HepG2 (cell line): ENCODE results near the gene GRAP. TPM values are rescaled to one million over a fixed set of nuclear protein-coding genes. Genes with fewer than 3 reads are reported as not detected.

ENCODE experiments used
- ATAC-seq: fragments of 200-7000 bp; cut with Tn5 transposase; 3 replicates; pipeline ENCODE4 v1.9.1; 2020; ENCODE audit warnings: mild to moderate bottlenecking, moderate library complexity
- BruUV-seq: library from RNA; stranded (reverse); fragments of 400-500 nt; replicated peaks from 2 replicates; lab custom pipeline; 2021; lab: Mats Ljungman, UMichigan
- CTCF ChIA-PET: fragments of 300-600 bp; formaldehyde crosslinking; extraction: SDS; loops from one replicate; lab custom pipeline; 2021; ENCODE audit warnings: low total read pairs, inconsistent platforms, low intra/inter-chr PET ratio; lab: Yijun Ruan, JAX
- POLR2A ChIA-PET: fragments of 350-600 bp; sonication (Branson Sonifier 250); formaldehyde crosslinking; loops from one replicate; lab custom pipeline; 2020; ENCODE audit warnings: antibody characterized with exemption, inconsistent platforms; lab: Yijun Ruan, JAX
- DNase-seq: peaks from one replicate; pipeline ENCODE4 v3.0.0-alpha.2; 2015; ENCODE audit warnings: low spot score
- FAIRE-seq: peaks from 3 replicates; lab custom pipeline; 2011; peaks lifted over from hg19 to GRCh38; lab: Jason Lieb, UNC
- H2AFZ ChIP-seq: one replicate; pipeline ENCODE4 v1.6.1; 2011; ENCODE audit warnings: low read length, inconsistent platforms
- H3K27ac ChIP-seq: fragments of 300-600 bp; 3 replicates; pipeline ENCODE4 v1.8.0; 2011; ENCODE audit warnings: mixed run types, mild to moderate bottlenecking, mixed read lengths, low read length, inconsistent platforms; ENCODE audit not compliant: insufficient read depth; ENCODE audit errors: extremely low read length
- H3K27me3 ChIP-seq, 2 experiments: fragments of 200-600 bp in 1 of 2; 2 replicates in 1 of 2; 3 replicates in 1 of 2; pipeline versions ENCODE4 v1.6.0 to v1.8.0; 2011; ENCODE audit warnings: low read length in 2 of 2, mild to moderate bottlenecking in 2 of 2, moderate library complexity in 2 of 2, inconsistent platforms in 1 of 2; ENCODE audit not compliant: insufficient read depth in 2 of 2, control insufficient read depth in 1 of 2
- H3K36me3 ChIP-seq, 2 experiments: fragments of 200-600 bp in 1 of 2; replicated peaks in 1 of 2; 2 replicates in 1 of 2; 3 replicates in 1 of 2; pipeline versions ENCODE4 v1.5.1 to v1.8.0; 2011; ENCODE audit warnings: low read length in 2 of 2, inconsistent platforms in 1 of 2; ENCODE audit not compliant: insufficient read depth in 2 of 2, control insufficient read depth in 1 of 2
- H3K4me1 ChIP-seq: 2 replicates; pipeline ENCODE4 v1.5.1; 2012; ENCODE audit warnings: low read length, inconsistent platforms; ENCODE audit not compliant: insufficient read depth
- H3K4me2 ChIP-seq: 2 replicates; pipeline ENCODE4 v1.6.0; 2011; ENCODE audit warnings: low read depth, low read length, inconsistent platforms
- H3K4me3 ChIP-seq, 3 experiments: fragments of 200-600 bp in 1 of 3; sonication (generic), shearing (Covaris generic) in 1 of 3; replicated peaks in 1 of 3; 2 replicates each; pipeline ENCODE4 v1.5.1; 2011 to 2016; ENCODE audit warnings: low read length in 3 of 3, inconsistent platforms in 2 of 3, low read depth in 2 of 3, mild to moderate bottlenecking in 2 of 3, control low read depth in 1 of 3, mixed read lengths in 1 of 3; ENCODE audit not compliant: insufficient read depth in 1 of 3
- H3K79me2 ChIP-seq: one replicate; pipeline ENCODE4 v1.6.1; 2011; ENCODE audit warnings: low read length, inconsistent platforms; ENCODE audit not compliant: insufficient read depth
- H3K9ac ChIP-seq: 2 replicates; pipeline ENCODE4 v1.6.0; 2011; ENCODE audit warnings: mild to moderate bottlenecking, low read depth, low read length, inconsistent platforms; ENCODE audit not compliant: insufficient read depth
- H3K9me3 ChIP-seq: 2 replicates; pipeline ENCODE4 v1.5.1; 2012; ENCODE audit warnings: mild to moderate bottlenecking, low read length
- H4K20me1 ChIP-seq: 2 replicates; pipeline ENCODE4 v1.6.0; 2011; ENCODE audit warnings: inconsistent platforms, mild to moderate bottlenecking, low read length, moderate library complexity; ENCODE audit not compliant: insufficient read depth
- ETV5 ChIP-seq: IDR thresholded peaks from 2 replicates; pipeline ENCODE4 v1.6.1; 2018; ENCODE audit warnings: missing biosample characterization, missing genetic modification reagents, inconsistent platforms, borderline replicate concordance
- NFE2L1 ChIP-seq: sonication (generic); formaldehyde crosslinking; IDR thresholded peaks from 2 replicates; pipeline ENCODE4 v1.4.0; 2020; ENCODE audit warnings: missing genetic modification reagents, mild to moderate bottlenecking, borderline replicate concordance
- RARA ChIP-seq: IDR thresholded peaks from 2 replicates; pipeline ENCODE4 v1.6.1; 2016; ENCODE audit warnings: missing genetic modification reagents, missing compliant biosample characterization
- SNAPC2 ChIP-seq: sonication (generic); formaldehyde crosslinking; IDR thresholded peaks from 2 replicates; pipeline ENCODE4 v1.8.1; 2022; ENCODE audit warnings: mild to moderate bottlenecking, missing genetic modification reagents
- ZMYM3 ChIP-seq: sonication (generic); formaldehyde crosslinking; IDR thresholded peaks from 2 replicates; pipeline ENCODE4 v1.5.1; 2020; ENCODE audit warnings: mild to moderate bottlenecking, missing genetic modification reagents
- ZNF263 ChIP-seq: sonication (generic); formaldehyde crosslinking; IDR thresholded peaks from 2 replicates; pipeline ENCODE4 v1.4.0; 2020; ENCODE audit warnings: missing genetic modification reagents
- ZNF430 ChIP-seq: sonication (generic); formaldehyde crosslinking; IDR thresholded peaks from 2 replicates; pipeline ENCODE4 v1.9.0; 2021; ENCODE audit warnings: mild to moderate bottlenecking, missing genetic modification reagents
- ZNF629 ChIP-seq: sonication (generic); formaldehyde crosslinking; conservative IDR thresholded peaks from 2 replicates; pipeline ENCODE4 v1.5.0; 2020; ENCODE audit warnings: missing genetic modification reagents
- ZNF687 ChIP-seq: sonication (generic); formaldehyde crosslinking; IDR thresholded peaks from 2 replicates; pipeline ENCODE4 v1.5.1; 2020; ENCODE audit warnings: mild to moderate bottlenecking, missing genetic modification reagents, moderate library complexity
- ZNF709 ChIP-seq: sonication (generic); formaldehyde crosslinking; IDR thresholded peaks from 2 replicates; pipeline ENCODE4 v1.5.0; 2020; ENCODE audit warnings: mild to moderate bottlenecking, missing genetic modification reagents
- ZNF768 ChIP-seq: sonication (generic); formaldehyde crosslinking; IDR thresholded peaks from 2 replicates; pipeline ENCODE4 v1.4.0; 2020; ENCODE audit warnings: missing genetic modification reagents
- ZZZ3 ChIP-seq: sonication (generic); formaldehyde crosslinking; IDR thresholded peaks from 2 replicates; pipeline ENCODE4 v1.4.0; 2020; ENCODE audit warnings: missing genetic modification reagents, mild to moderate bottlenecking, borderline replicate concordance
- WGBS: methylation state at CpG from one replicate; pipeline ENCODE4 v1.1.6; 2017; ENCODE audit warnings: low lambda C conversion rate; 5-methylcytosine and 5-hydroxymethylcytosine counted together
- in situ Hi-C: cut with HindIII; loops from 2 replicates; pipeline ENCODE4 v1.10.0; 2017; ENCODE audit warnings: low pct_unique_long_range_greater_than_20kb; ENCODE audit not compliant: extremely low pct_ligation_motif_present
- intact Hi-C: fragments of 100-400 bp; cut with micrococcal nuclease; formaldehyde crosslinking; loops from one replicate; pipeline ENCODE4 v1.10.0; 2022; ENCODE audit not compliant: unreplicated experiment
- polyA plus RNA-seq, 8 experiments: library from polyadenylated mRNA; depleted of rRNA in 3 of 8; stranded (reverse) in 7 of 8; unstranded in 1 of 8; fragments of >200 nt; fragmentation: Illumina TruSeq in 4 of 8; extraction: Trizol in 4 of 8; gene quantifications; 2 replicates each; pipeline versions ENCODE4 v1.2.1 to v1.2.3, GENCODE V29; 2011 to 2016; ENCODE audit warnings: low read depth in 4 of 8, missing spikeins in 1 of 8, mixed read lengths in 1 of 8; ENCODE audit not compliant: insufficient read depth in 1 of 8
- total RNA-seq, 5 experiments: library from RNA; depleted of rRNA; stranded (reverse); fragments of >200 nt; fragmentation: Illumina TruSeq; extraction: Trizol; gene quantifications; 2 replicates each; pipeline ENCODE4 v1.2.3, GENCODE V29; 2016; ENCODE audit warnings: low read depth in 1 of 5

Gene GRAP
- total and polyA plus RNA-seq, 2 of the 13 experiments (the other 11 are each of a cell fraction or from before 2014, with no cell fraction given) = 0.77 to 1.7 TPM

GRCh38 chr17:19013806-19014627, 32.7 kb downstream of the GRAP start:
- in situ Hi-C loops (no loop called here), intact Hi-C loops (no loop called here)
- no peak overlapping the region for H3K4me2 ChIP-seq
- DNase-seq (no peak), ATAC-seq (no peak), FAIRE-seq (no peak)
- H4K20me1 ChIP-seq = no peaks in the 10 kb centered on the region
- no peaks in the 10 kb centered on the region for H3K36me3 ChIP-seq
- WGBS = 71% methylated on average over 6 of the region's 11 CpGs
- H3K9me3 ChIP-seq = no peaks in the 10 kb centered on the region
- H3K27ac ChIP-seq = no peak overlapping the region
- CTCF ChIA-PET = no interaction called here
- peaks cover 81% of the 10 kb centered on the region for H3K4me1 ChIP-seq
- no peak overlapping the region for H3K4me3 ChIP-seq
- no TSS peak for BruUV-seq
- POLR2A ChIA-PET = interaction anchor here (1.6 to 2.6 kb wide), 2 partner anchors 8 to 10 kb away, joined by 5 to 10 read pairs; partner anchors contain the start of gene FAM83G
- H3K27me3 ChIP-seq = peaks cover 6 to 29% of the 10 kb centered on the region in 2 experiments; a peak in 3 of 5 replicates
- TF ChIP-seq ZNF768 (CRISPR knock-in tag) (peak; percentile 89), ZNF709 (no peak), ZMYM3 (CRISPR knock-in tag) (0 out of 2 replicates have a peak, but pooled peaks have one; percentile 17)
- no peaks in the 10 kb centered on the region for H3K79me2 ChIP-seq
- H3K9ac ChIP-seq = no peak overlapping the region
- H2AFZ ChIP-seq = no peak overlapping the region

GRCh38 chr17:19013226-19013625, 33.5 kb downstream of the GRAP start:
- FAIRE-seq = no peak
- Histone ChIP-seq H3K4me1 (peaks cover 73% of the 10 kb centered on the region), H3K27me3 (peaks cover 3 to 21% of the 10 kb centered on the region in 2 experiments; a peak in 3 of 5 replicates), H3K4me3 (0 out of 6 replicates have a peak overlapping the region, but pooled peaks of 1 of the 3 experiments have one; percentile 41), H3K27ac (no peak overlapping the region)
- POLR2A ChIA-PET = interaction anchor here (1.0 kb wide), 1 partner anchor 9 kb away, joined by 3 read pairs; no protein-coding TSS in a partner anchor
- ATAC-seq = no peak
- no peak for TF ChIP-seq ZNF263 (CRISPR knock-in tag)
- TF ChIP-seq ZNF430 (CRISPR knock-in tag) = no peak
- no peak for TF ChIP-seq ZNF687 (CRISPR knock-in tag)
- TF ChIP-seq ZNF629 = 0 out of 2 replicates have a peak, but pooled peaks have one; percentile 6
- no peak for TF ChIP-seq RARA (CRISPR knock-in tag)
- no peak for TF ChIP-seq SNAPC2 (CRISPR knock-in tag)
- no peak for TF ChIP-seq ZZZ3 (CRISPR knock-in tag)
- no peak for TF ChIP-seq ETV5 (CRISPR knock-in tag)
- TF ChIP-seq NFE2L1 (CRISPR knock-in tag) = no peak
- TF ChIP-seq, all 625 proteins: peak for 1
- Histone ChIP-seq H3K4me2 (peak overlapping the region; percentile 71; the same call in 1 of the 2 replicates), H4K20me1 (no peaks in the 10 kb centered on the region), H2AFZ (no peak overlapping the region), H3K36me3 (no peaks in the 10 kb centered on the region), H3K9me3 (no peaks in the 10 kb centered on the region), H3K79me2 (no peaks in the 10 kb centered on the region), H3K9ac (no peak overlapping the region)
- intact Hi-C loops = no loop called here
- 89% methylated on average over 11 of the region's 12 CpGs for WGBS
- in situ Hi-C loops = no loop called here
- CTCF ChIA-PET = no interaction called here
- DNase-seq = no peak
- BruUV-seq = no TSS peak
